HG03558 (cell line): ENCODE data around the gene JAZF1.
"Not testable (repeated sequence)": the region's sequence is repeated elsewhere in the genome, so short reads cannot be mapped to it uniquely, and the experiment has no call there.

Source experiments
- ATAC-seq: cut with Tn5 transposase; IDR thresholded peaks from one replicate; pipeline ENCODE4 v1.9.1; 2021; ENCODE audit warnings: moderate number of reproducible peaks; ENCODE audit not compliant: unreplicated experiment; ENCODE audit errors: extremely low read depth

Gene JAZF1

GRCh38 chr7:27901028-27901760 lies 279.4 kb downstream of the JAZF1 start:
- ATAC-seq = peak; percentile 72

GRCh38 chr7:27900006-27900405 lies 280.6 kb downstream of the JAZF1 start:
- no peak for ATAC-seq

- ATAC-seq = no peak
These were observed 281.0 kb downstream of the JAZF1 start for GRCh38 chr7:27899601-27900000.

GRCh38 chr7:27897441-27897847 lies 283.2 kb downstream of the JAZF1 start:
- no peak for ATAC-seq

- ATAC-seq = no peak
These were observed 283.6 kb downstream of the JAZF1 start for GRCh38 chr7:27897001-27897400.

GRCh38 chr7:27895551-27895950 lies 285.0 kb downstream of the JAZF1 start:
- no peak for ATAC-seq

GRCh38 chr7:27890205-27890849 lies 290.3 kb downstream of the JAZF1 start:
- ATAC-seq = peak; percentile 96

GRCh38 chr7:27889800-27890199 lies 290.8 kb downstream of the JAZF1 start:
- ATAC-seq = no peak

- no peak for ATAC-seq
These were observed 291.9 kb downstream of the JAZF1 start for GRCh38 chr7:27888736-27889135.

- not testable (repeated sequence) for ATAC-seq
These were observed 293.9 kb downstream of the JAZF1 start for GRCh38 chr7:27886710-27887109.

- no peak for ATAC-seq
These were observed 294.9 kb downstream of the JAZF1 start for GRCh38 chr7:27885652-27886051.

- ATAC-seq = no peak
These were observed 296.9 kb downstream of the JAZF1 start for GRCh38 chr7:27883696-27884095.

- no peak for ATAC-seq
These were observed 303.8 kb downstream of the JAZF1 start for GRCh38 chr7:27876756-27877155.

GRCh38 chr7:27875832-27876231 lies 304.8 kb downstream of the JAZF1 start:
- ATAC-seq = no peak

GRCh38 chr7:27875061-27875460 lies 305.5 kb downstream of the JAZF1 start:
- ATAC-seq = no peak

- ATAC-seq = no peak
These were observed 306.3 kb downstream of the JAZF1 start for GRCh38 chr7:27873981-27874957.

- ATAC-seq = no peak
These were observed 308.0 kb downstream of the JAZF1 start for GRCh38 chr7:27872356-27873275.

- no peak for ATAC-seq
These were observed 308.7 kb downstream of the JAZF1 start for GRCh38 chr7:27871866-27872265.

- no peak for ATAC-seq
These were observed 309.5 kb downstream of the JAZF1 start for GRCh38 chr7:27871086-27871485.

GRCh38 chr7:27870595-27870994 lies 310.0 kb downstream of the JAZF1 start:
- no peak for ATAC-seq
